Activated CD4-positive, alpha-beta memory T cell treated with anti-CD3 and anti-CD28 coated beads, Interleukin-2, amount 10 ng/mL, durations not matched to agents 7 days and 5 days (primary cell): Measurements from ENCODE around the gene CAMK2N2. TPM values are rescaled to one million over a fixed set of nuclear protein-coding genes. Genes with fewer than 3 reads are reported as not detected.
"Not testable (repeated sequence)": the region's sequence is repeated elsewhere in the genome, so short reads cannot be mapped to it uniquely, and the experiment has no call there.

Source experiments
- CTCF ChIA-PET: fragments of 350-600 bp; sonication (Branson Sonifier 250); formaldehyde crosslinking; loops from one replicate; lab custom pipeline; 2021; ENCODE audit warnings: antibody characterized with exemption, inconsistent platforms; lab: Charles Lee
- POLR2A ChIA-PET: fragments of 350-600 bp; sonication (Branson Sonifier 250); formaldehyde crosslinking; loops from one replicate; lab custom pipeline; 2021; ENCODE audit warnings: antibody characterized with exemption; lab: Charles Lee
- DNase-seq: peaks from one replicate; pipeline ENCODE4 v3.0.0-alpha.2; 2020
- H3K27ac Mint-ChIP-seq: one replicate; pipeline ENCODE4 v1.8.0; 2021; ENCODE audit warnings: mild to moderate bottlenecking, mixed read lengths
- H3K27me3 Mint-ChIP-seq: one replicate; pipeline ENCODE4 v1.8.0; 2021; ENCODE audit warnings: mixed read lengths
- H3K36me3 Mint-ChIP-seq: one replicate; pipeline ENCODE4 v1.8.0; 2021; ENCODE audit warnings: low read depth, mixed read lengths
- H3K4me1 Mint-ChIP-seq: one replicate; pipeline ENCODE4 v1.8.0; 2021; ENCODE audit warnings: mixed read lengths
- H3K4me3 Mint-ChIP-seq: one replicate; pipeline ENCODE4 v1.8.0; 2021; ENCODE audit warnings: mild to moderate bottlenecking, mixed read lengths
- H3K9me3 Mint-ChIP-seq: one replicate; pipeline ENCODE4 v1.8.0; 2021; ENCODE audit warnings: mixed read lengths
- total RNA-seq, 2 experiments: library from RNA; stranded (reverse); gene quantifications; one replicate each; pipeline ENCODE4 v1.2.3, GENCODE V29; 2021

The CAMK2N2 gene
- total RNA-seq, 2 experiments from 2014 or later = 0.23 TPM; not detected in 1

DNA sequence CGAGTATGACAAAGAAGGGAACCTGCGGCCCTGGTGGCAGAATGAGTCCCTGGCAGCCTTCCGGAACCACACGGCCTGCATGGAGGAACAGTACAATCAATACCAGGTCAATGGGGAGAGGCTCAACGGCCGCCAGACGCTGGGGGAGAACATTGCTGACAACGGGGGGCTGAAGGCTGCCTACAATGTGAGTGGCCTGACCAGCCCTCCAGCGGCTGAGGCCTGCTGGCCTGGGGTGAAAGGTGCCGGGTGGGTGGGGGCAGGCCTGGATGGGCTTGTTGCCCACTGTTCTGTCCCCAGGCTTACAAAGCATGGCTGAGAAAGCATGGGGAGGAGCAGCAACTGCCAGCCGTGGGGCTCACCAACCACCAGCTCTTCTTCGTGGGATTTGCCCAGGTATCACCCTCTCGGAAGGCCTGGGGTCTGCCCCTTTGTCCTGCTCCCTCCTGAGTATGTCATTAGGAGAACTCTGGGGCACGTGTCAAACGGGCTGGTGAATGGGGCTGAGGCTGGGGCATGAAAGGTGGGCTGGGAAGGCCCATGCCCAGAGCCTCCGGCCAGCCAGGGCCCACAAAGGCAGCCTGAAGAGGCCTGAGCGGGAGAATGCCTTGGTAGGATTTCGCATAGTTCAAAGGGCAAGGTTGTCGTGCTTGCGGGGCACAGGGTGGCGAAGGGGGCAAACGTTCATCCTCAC is 29.8 kb upstream of the CAMK2N2 start:
- Mint-ChIP-seq H3K27ac (no peak overlapping the region), H3K4me1 (no peaks in the 10 kb centered on the region), H3K27me3 (peaks cover 7% of the 10 kb centered on the region), H3K9me3 (no peaks in the 10 kb centered on the region), H3K36me3 (no peaks in the 10 kb centered on the region), H3K4me3 (no peak overlapping the region)
- CTCF ChIA-PET = interaction anchor here (8.6 kb wide), 1 partner anchor 64 kb away, joined by 53 read pairs; no protein-coding TSS in a partner anchor
- POLR2A ChIA-PET = no interaction called here
- no peak for DNase-seq

DNA sequence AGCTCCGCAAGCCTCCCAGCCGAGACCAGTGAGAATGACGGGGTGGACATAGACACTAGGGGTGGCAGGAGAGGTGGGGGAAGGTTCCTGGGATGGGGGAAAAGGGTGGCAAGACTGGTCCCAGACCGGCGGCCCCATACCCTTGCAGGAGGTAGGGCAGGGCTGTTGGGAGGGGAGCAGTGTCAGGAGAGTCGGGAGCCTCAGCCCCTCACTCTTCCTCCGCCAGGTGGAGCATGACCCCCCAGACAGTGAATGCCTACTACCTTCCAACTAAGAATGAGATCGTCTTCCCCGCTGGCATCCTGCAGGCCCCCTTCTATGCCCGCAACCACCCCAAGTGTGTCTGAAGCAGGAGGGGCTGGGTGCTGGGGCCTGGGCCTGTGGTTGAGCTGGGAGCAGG is 29.0 kb upstream of the CAMK2N2 start:
- Mint-ChIP-seq H3K27ac (no peak overlapping the region), H3K4me3 (no peak overlapping the region), H3K4me1 (no peaks in the 10 kb centered on the region), H3K27me3 (peaks cover 11% of the 10 kb centered on the region), H3K9me3 (no peaks in the 10 kb centered on the region), H3K36me3 (no peaks in the 10 kb centered on the region)
- CTCF ChIA-PET = interaction anchor here (2.3 to 8.6 kb wide), 2 partner anchors 41 to 63 kb away, joined by 8 to 53 read pairs; partner anchors contain the start of gene EEF1AKMT4
- POLR2A ChIA-PET = no interaction called here
- no peak for DNase-seq

DNA sequence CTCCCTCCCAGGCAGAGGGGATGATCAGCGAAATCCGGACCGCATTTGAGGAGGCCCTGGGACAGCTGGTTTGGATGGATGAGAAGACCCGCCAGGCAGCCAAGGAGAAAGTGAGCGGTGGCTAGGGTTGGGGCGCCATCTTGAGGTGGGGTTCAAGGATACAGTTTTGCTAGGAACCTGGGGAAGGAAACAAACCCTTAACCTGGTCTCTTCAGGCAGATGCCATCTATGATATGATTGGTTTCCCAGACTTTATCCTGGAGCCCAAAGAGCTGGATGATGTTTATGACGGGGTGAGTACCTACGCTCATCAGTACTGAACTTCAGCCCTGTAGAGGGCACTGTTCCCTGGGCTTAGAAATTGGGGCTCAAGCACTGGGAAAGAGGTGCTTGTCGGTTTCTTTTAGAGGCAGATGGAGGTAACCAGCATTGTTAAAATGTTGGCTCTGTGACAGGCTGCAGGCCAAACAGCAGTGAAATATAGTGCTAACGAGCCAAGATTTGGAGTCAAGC is 28.1 kb upstream of the CAMK2N2 start:
- ChIA-PET CTCF (interaction anchor here (0.6 to 8.6 kb wide), 15 partner anchors 18 to 405 kb away, joined by 3 to 53 read pairs (median 4); partner anchors contain the start of genes EEF1AKMT4 and PARL), POLR2A (interaction anchor here (1.0 kb wide), 1 partner anchor 61 kb away, joined by 3 read pairs; no protein-coding TSS in a partner anchor)
- DNase-seq = peak; percentile 73
- Mint-ChIP-seq H3K27ac (no peak overlapping the region), H3K4me3 (no peak overlapping the region), H3K9me3 (no peaks in the 10 kb centered on the region), H3K36me3 (no peaks in the 10 kb centered on the region), H3K27me3 (peaks cover 11% of the 10 kb centered on the region), H3K4me1 (no peaks in the 10 kb centered on the region)

DNA sequence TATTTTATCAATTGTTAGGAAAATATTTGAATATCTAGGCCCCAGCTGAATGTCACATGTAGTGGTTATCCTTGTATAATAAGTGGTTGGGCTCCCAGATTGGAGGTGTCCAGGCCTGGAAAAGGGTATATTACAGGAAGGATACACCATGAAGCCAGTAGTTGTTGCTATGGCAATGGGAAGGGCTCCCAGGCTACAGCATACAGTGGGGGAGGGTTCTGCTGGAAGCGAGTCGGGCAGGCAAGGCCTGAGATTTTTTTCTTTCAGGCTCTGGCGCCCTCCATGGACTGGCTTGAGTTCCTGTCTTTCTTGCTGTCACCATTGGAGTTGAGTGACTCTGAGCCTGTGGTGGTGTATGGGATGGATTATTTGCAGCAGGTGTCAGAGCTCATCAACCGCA is 23.3 kb upstream of the CAMK2N2 start:
- H3K27me3 Mint-ChIP-seq = peaks cover 18% of the 10 kb centered on the region
- no peaks in the 10 kb centered on the region for H3K9me3 Mint-ChIP-seq
- H3K36me3 Mint-ChIP-seq = no peaks in the 10 kb centered on the region
- H3K27ac Mint-ChIP-seq = no peak overlapping the region
- DNase-seq = peak; percentile 36
- H3K4me3 Mint-ChIP-seq = no peak overlapping the region
- CTCF ChIA-PET = interaction anchor here (0.6 to 8.6 kb wide), 2 partner anchors 58 to 149 kb away, joined by 3 to 53 read pairs; no protein-coding TSS in a partner anchor
- H3K4me1 Mint-ChIP-seq = no peaks in the 10 kb centered on the region
- POLR2A ChIA-PET = no interaction called here

DNA sequence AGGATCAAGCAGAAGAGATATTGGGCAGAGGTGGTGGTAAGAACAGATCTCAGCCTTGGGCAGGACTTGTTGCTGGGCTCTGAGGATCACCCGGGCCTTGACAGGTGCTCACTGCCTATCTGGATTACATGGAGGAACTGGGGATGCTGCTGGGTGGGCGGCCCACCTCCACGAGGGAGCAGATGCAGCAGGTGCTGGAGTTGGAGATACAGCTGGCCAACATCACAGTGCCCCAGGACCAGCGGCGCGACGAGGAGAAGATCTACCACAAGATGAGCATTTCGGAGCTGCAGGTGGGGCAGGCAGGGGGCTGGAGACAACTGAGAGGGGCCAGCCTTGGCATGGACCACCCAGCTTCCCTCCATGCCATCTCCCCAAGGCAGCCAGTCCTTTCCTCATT is 22.3 kb upstream of the CAMK2N2 start:
- CTCF ChIA-PET = interaction anchor here (0.6 kb wide), 1 partner anchor 822 kb away, joined by 3 read pairs; no protein-coding TSS in a partner anchor
- POLR2A ChIA-PET = no interaction called here

DNA sequence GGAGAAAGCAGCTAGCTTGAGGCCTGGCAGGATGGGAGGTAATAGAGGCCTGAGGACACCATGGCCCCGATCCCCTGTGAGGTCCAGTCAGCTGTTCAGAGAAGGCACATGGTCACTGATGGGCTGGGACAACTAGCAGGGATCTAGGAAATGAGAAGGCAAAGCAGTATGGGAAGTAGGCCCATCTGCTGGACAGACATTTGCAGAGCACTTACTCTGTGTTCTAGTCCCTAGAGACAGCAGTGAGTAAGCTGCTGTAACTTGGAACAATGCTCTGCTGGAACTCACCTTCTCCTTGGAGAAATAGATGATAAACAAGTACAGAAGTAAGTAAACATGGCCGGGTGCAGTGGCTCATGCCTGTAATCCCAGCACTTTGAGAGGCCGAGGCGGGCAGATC is 21.6 kb upstream of the CAMK2N2 start:
- no peak for DNase-seq
- Mint-ChIP-seq H3K27ac (no peak overlapping the region), H3K4me3 (no peak overlapping the region), H3K9me3 (no peaks in the 10 kb centered on the region), H3K27me3 (peaks cover 21% of the 10 kb centered on the region), H3K4me1 (no peaks in the 10 kb centered on the region), H3K36me3 (no peaks in the 10 kb centered on the region)
- ChIA-PET POLR2A (no interaction called here), CTCF (no interaction called here)

More for the DNA sequence above, 22.3 kb upstream of the CAMK2N2 start:
- no peak overlapping the region for H3K27ac Mint-ChIP-seq
- H3K9me3 Mint-ChIP-seq = no peaks in the 10 kb centered on the region
- no peaks in the 10 kb centered on the region for H3K36me3 Mint-ChIP-seq
- no peak overlapping the region for H3K4me3 Mint-ChIP-seq
- DNase-seq = no peak
- peaks cover 20% of the 10 kb centered on the region for H3K27me3 Mint-ChIP-seq
- no peaks in the 10 kb centered on the region for H3K4me1 Mint-ChIP-seq

DNA sequence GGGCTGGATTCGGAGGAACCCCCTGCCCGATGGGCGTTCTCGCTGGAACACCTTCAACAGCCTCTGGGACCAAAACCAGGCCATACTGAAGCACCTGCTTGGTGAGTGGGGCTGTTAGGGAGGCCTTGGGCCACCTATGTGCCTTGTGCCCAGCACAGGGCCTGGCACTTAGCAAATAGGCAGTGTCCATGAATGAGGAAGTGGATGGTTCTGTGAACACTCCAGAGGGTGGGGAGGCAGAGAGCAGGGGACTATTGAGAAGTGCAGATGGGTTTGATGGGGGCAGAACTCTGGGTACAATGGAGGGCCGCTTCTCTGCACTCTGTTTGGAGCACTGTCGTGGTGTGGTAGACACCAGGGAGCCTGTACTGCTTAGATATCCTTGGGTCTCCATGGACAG is 16.0 kb upstream of the CAMK2N2 start:
- Mint-ChIP-seq H3K4me3 (no peak overlapping the region), H3K27me3 (peaks cover 44% of the 10 kb centered on the region), H3K4me1 (no peaks in the 10 kb centered on the region), H3K36me3 (no peaks in the 10 kb centered on the region), H3K9me3 (no peaks in the 10 kb centered on the region), H3K27ac (no peak overlapping the region)
- POLR2A ChIA-PET = no interaction called here
- DNase-seq = no peak
- CTCF ChIA-PET = no interaction called here

DNA sequence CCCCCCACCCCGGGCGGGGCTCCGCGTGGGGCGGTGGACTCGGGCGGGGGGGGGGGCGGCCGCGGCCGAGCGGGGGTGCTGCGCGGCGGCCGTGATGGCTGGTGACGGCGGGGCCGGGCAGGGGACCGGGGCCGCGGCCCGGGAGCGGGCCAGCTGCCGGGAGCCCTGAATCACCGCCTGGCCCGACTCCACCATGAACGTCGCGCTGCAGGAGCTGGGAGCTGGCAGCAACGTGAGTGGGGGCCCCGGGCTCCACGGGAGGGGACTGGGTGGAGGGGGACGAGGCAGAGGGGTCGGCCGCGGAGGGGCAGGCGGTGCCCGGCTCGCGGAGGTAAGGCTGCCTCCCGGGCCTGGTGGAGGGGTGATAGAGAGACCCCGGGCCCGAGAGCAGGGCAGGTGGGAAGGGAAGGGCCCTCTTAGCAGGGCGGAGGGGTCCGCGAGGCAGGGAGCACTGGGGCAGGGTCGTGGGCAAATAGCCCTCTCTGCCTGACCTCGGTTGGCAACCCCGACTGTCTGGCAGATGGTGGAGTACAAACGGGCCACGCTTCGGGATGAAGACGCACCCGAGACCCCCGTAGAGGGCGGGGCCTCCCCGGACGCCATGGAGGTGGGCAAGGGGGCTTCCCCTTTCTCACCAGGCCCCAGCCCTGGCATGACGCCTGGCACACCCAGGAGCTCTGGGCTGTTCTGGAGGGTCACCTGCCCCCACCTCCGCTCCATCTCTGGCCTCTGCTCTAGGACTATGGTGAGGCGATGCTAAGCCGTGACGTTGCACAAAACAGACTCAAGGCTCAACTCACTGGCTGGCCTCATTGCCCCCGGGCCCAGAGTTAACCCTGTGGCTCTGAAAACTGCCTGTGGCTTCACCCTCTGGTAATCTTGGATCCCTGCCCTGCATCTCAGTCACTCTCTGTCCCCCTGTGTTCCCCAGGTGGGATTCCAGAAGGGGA is 14.9 kb upstream of the CAMK2N2 start, which contains the start of gene ECE2:
ECE2 (plus strand) TSS at position 62 of the 950 bp plus-strand sequence; CDS start at position 194, 132 bp downstream.
- Mint-ChIP-seq H3K27me3 (peaks cover 47% of the 10 kb centered on the region), H3K4me1 (no peaks in the 10 kb centered on the region), H3K36me3 (no peaks in the 10 kb centered on the region), H3K27ac (no peak within 1 kb of the TSS), H3K9me3 (no peaks in the 10 kb centered on the region), H3K4me3 (no peak within 1 kb of the TSS)
- CTCF ChIA-PET = no interaction called here
- DNase-seq = no peak
- POLR2A ChIA-PET = no interaction called here

DNA sequence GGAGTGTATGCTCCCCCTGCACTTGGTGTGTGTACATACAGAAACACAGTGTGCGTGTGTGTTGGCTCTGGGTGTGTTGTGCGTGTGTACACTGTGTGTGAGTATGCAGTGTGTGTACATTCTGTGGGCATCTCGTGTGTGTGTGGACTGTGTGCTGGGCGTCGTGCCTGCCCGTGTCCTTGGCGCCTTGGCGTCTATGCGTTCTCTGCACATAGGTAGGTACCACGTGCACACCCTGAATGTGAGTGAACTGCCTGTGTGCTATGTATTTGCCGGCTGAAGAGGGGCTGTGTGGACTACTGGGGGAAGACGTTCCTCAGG is 14.0 kb upstream of the CAMK2N2 start:
- no peak for DNase-seq
- H3K36me3 Mint-ChIP-seq = no peaks in the 10 kb centered on the region
- ChIA-PET POLR2A (no interaction called here), CTCF (no interaction called here)
- no peak overlapping the region for H3K4me3 Mint-ChIP-seq
- no peak overlapping the region for H3K27ac Mint-ChIP-seq
- no peaks in the 10 kb centered on the region for H3K4me1 Mint-ChIP-seq
- peaks cover 47% of the 10 kb centered on the region for H3K27me3 Mint-ChIP-seq
- no peaks in the 10 kb centered on the region for H3K9me3 Mint-ChIP-seq

DNA sequence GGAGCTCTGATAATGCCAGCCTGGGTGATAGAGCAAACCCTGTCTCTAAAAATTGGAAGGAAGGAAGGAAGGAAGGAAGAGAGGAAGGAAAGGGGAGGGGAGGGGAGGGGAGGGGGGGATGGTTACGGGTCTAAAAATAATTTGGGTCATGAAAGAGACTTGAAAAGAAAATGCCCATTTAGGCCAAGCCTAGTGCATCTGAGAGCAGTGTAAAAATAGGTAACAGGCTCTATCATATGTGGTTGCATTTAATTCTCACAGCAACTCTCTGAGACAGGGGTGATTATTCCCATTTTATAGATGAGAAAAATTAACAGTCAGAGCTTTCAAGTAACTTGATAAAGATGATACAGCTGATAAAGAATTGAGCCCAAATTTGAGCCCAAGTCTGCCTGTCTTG is 10.9 kb upstream of the CAMK2N2 start:
- ChIA-PET CTCF (no interaction called here), POLR2A (no interaction called here)
- DNase-seq = no peak
- Mint-ChIP-seq H3K4me1 (no peaks in the 10 kb centered on the region), H3K36me3 (no peaks in the 10 kb centered on the region), H3K27ac (no peak overlapping the region), H3K27me3 (peaks cover 33% of the 10 kb centered on the region), H3K9me3 (no peaks in the 10 kb centered on the region), H3K4me3 (no peak overlapping the region)

DNA sequence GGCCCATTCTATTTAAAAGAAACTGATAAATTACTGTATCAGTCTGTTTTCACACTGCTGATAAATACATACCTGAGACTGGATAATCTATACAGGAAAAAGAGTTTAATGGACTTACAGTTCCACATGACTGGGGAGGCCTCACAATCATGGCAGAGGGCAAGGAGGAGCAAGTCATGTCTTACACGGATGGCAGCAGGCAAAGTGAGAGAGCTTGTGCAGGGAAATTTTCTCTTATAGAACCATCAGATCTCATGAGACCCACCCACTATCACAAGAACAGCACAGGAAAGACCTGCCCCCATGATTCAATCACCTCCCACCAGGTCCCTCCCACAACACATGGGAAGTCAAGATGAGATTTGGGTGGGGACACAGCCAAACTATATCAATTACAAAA is 5.9 kb upstream of the CAMK2N2 start:
- H3K9me3 Mint-ChIP-seq, H3K27ac Mint-ChIP-seq, H3K36me3 Mint-ChIP-seq, H3K4me1 Mint-ChIP-seq, CTCF ChIA-PET, DNase-seq, POLR2A ChIA-PET, H3K4me3 Mint-ChIP-seq: not testable (repeated sequence)
- peaks cover 30% of the 10 kb centered on the region for H3K27me3 Mint-ChIP-seq

DNA sequence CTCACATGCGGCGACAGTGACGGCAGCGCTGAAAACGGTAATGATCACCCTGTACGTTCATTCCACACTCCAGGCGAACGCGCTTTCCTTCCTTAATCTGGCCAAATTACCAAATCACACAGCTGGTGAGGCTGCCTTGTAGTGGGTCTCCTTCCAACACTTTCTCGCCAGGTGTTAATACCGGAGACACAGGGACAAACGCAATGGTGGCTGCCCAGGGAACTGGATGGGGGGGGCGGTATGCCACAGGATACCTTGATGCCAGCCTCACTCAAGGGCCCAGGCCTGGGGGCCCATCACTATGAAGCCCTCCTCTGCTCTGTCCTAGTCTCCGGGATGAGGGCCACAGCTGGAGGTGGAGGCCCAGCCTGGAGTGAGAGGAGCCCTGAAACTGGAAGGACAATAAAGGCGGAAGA is 1.4 kb upstream of the CAMK2N2 start:
- H3K4me3 Mint-ChIP-seq = peak overlapping the region; percentile 68
- peaks cover 5% of the 10 kb centered on the region for H3K36me3 Mint-ChIP-seq
- H3K27me3 Mint-ChIP-seq = peaks cover 48% of the 10 kb centered on the region
- POLR2A ChIA-PET = no interaction called here
- CTCF ChIA-PET = interaction anchor here (1.2 to 1.3 kb wide), 2 partner anchors 16 to 35 kb away, joined by 3 to 4 read pairs; no protein-coding TSS in a partner anchor
- DNase-seq = no peak
- H3K4me1 Mint-ChIP-seq = peaks cover 21% of the 10 kb centered on the region
- H3K9me3 Mint-ChIP-seq = no peaks in the 10 kb centered on the region
- no peak overlapping the region for H3K27ac Mint-ChIP-seq
